Stimulated activated naive CD4-positive, alpha-beta T cell treated with Interleukin-2 at 50 U/mL for 16 hours (primary cell): ENCODE data around the gene IL1RN.

Source experiments
- DNase-seq: peaks from one replicate; lab custom pipeline; 2025; lab: John Stamatoyannopoulos, UW

The IL1RN gene

GRCh38 chr2:113175042-113175628, 47.7 kb downstream of the IL1RN start:
- DNase-seq: peak; percentile 63

GRCh38 chr2:113175736-113176695, 48.6 kb downstream of the IL1RN start:
- DNase-seq: peak; percentile 23

DNA sequence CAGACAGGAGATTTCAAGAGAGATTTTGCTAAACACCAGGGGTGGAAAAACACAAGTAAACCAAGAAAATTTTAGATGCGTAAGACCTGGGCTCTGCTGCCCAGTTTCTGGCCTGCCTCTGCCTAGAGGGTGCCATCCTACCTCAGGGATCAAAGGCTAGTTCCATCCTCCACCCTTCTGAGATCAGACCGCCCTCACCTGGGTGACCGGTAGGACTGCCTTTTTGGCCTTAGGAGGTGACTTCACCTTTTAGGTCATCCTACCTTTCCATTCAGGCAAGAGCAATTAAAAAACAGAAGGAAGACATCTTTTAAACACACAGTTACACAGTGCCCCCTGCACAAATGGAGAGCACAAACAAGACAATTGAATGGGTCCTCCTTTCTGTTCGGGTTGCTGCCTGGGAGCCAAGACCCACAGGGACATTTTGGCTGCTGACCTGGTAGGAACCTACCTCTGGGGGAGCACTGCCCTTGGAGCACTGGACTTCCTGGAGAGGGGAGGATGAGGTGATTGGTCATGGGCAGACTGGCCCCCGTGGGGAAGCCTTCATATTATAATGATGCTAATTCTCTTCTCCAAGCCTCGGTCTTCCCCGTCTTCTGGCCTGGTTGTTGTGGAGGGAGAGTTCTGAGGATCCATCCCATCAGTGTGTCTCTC, 49.4 kb downstream of the IL1RN start:
- DNase-seq: no peak

- no peak for DNase-seq
Measured at GRCh38 chr2:113178069-113178746, 50.8 kb downstream of the IL1RN start.

DNA sequence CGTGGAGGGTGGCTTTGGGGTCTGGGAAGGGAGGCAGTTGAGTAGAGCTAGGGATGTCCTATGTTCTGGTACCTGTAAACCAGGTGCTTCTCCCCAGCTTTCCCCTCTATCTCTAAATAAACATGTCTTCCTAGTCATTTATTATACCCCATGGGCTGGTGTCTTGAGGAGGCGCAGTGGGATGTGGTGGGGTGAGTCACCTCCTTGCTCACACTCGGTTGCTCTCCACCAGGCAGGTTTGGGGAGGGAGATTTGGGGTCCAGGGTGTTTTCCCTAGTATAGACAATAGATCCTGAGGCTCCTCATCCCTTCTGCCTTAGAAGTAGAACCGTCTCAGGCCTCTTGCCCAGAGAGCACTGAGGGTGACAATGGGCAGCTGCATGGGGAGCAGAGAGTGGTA, 51.5 kb downstream of the IL1RN start:
- peak; percentile 51 for DNase-seq

DNA sequence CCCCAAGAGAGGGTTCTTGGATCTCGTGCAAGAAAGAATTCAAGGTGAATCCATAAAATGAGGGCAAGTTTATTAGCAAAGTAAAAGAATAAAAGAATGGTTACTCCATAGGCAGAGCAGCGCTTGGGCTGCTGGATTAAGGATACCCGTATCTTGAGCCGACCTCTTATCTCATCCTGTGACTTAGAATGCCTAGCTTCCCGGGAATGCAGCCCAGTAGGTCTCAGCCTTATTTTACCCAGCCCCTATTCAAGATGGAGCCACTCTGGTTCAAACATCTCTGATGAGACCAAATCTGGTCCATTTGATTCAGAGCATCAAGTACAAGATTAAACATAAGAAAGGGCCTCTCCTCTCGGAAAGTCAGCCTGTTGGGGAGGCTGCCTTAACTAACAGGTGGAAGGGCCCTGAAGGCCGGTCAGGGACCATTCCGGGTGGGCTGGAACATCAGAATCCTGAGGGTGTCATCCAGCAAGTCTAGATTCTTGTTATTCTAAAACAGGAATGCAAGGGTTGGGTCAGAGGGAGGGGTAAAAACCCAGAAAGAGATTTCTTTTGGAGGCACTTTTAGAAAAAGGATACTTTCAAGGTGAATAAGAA, 52.1 kb downstream of the IL1RN start:
- no peak for DNase-seq

DNA sequence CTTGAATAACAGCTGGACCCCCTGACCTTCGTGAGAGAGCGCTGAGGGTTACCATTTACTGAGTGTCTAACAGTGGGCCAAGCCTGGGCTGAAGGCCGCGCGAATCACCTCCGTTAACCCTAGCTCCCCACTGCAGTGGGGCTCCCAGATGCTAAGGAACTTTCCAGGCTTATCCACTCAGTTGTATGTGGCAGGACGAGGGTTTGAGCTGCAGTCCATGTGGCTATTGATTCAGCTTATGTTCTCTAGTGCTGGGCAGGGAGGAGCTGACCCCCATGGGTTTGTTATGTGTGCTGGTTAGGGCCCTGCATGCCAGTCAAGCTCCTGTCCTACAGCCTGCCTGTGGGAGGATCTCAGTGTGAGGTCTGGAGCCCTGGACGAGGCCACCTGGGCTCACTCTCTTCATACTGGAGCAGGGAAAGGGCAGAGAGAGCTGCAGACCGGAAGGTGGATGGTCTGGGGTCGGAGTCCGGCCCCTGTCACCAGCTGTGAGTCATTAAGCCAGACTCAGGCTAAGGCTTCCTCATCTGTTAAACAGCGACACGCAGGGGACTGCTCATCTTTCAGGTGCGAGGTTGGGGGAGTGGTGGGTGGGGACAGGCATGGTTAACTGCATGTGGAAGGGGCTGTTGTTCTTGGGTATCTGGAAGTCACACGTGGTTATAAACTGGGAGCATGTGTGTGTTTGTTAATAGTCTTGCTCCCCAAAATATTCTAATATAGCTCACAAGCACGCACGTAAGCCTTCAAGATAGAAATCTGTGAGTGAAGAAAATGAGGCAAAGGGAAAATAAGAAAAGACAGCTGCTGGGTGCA, 52.9 kb downstream of the IL1RN start:
- peak; percentile 10 for DNase-seq

GRCh38 chr2:113181258-113182051, 54.1 kb downstream of the IL1RN start:
- no peak for DNase-seq

GRCh38 chr2:113182471-113183260, 55.3 kb downstream of the IL1RN start:
- no peak for DNase-seq

GRCh38 chr2:113183264-113183663, 55.9 kb downstream of the IL1RN start:
- DNase-seq: no peak
